Ovary (tissue), 3 donors: ENCODE results near the gene ST7.

Experiments used
- CTCF ChIP-seq, 3 donors: fragments of 450-650 bp in 2 of 3; fragments of 200-600 bp in 1 of 3; IDR thresholded peaks; one replicate each; pipeline versions ENCODE4 v1.5.1 to v1.8.0; 2016 to 2022; ENCODE audit warnings: antibody characterized with exemption in 3 of 3, mild to moderate bottlenecking in 1 of 3
- EP300 ChIP-seq: sonication (generic); formaldehyde crosslinking; IDR thresholded peaks from one replicate; pipeline ENCODE4 v1.6.1; 2017; ENCODE audit warnings: antibody characterized with exemption
- POLR2A ChIP-seq: fragments of 450-650 bp; IDR thresholded peaks from one replicate; pipeline ENCODE4 v1.6.1; 2017; ENCODE audit warnings: antibody characterized with exemption, mild to moderate bottlenecking, moderate library complexity
- donor health status: DM: no; HTN: no; CAD: no.

- no peak for TF ChIP-seq CTCF (IDR thresholded peaks at IDR 0.05)
- TF ChIP-seq EP300, result no peak
- no peak for TF ChIP-seq POLR2A
Measured at GRCh38 chr7:117069379-117069778, 116.1 kb downstream of the ST7 start.
